ENCODE data around the gene CDK6.

DNA sequence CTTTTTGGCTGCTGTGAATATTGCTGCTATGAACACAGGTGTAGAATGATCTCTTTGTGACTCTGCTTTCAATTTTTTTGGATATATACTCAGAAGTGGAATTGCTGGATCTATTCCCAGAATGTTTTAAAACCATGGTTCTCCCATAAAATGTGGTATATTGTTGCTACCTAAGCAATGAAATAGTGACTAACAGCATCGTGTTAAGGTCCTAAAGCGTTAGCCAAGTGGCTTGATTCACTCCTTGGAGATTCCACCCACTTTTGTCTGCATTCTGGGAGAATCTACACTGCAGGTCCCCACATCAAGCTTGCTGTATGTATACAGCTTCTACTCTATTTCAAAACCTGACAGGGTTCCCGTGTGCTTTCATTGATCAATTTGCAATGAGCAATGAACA, 105.6 kb downstream of the CDK6 start:
- TF ChIP-seq, protein P1, sequence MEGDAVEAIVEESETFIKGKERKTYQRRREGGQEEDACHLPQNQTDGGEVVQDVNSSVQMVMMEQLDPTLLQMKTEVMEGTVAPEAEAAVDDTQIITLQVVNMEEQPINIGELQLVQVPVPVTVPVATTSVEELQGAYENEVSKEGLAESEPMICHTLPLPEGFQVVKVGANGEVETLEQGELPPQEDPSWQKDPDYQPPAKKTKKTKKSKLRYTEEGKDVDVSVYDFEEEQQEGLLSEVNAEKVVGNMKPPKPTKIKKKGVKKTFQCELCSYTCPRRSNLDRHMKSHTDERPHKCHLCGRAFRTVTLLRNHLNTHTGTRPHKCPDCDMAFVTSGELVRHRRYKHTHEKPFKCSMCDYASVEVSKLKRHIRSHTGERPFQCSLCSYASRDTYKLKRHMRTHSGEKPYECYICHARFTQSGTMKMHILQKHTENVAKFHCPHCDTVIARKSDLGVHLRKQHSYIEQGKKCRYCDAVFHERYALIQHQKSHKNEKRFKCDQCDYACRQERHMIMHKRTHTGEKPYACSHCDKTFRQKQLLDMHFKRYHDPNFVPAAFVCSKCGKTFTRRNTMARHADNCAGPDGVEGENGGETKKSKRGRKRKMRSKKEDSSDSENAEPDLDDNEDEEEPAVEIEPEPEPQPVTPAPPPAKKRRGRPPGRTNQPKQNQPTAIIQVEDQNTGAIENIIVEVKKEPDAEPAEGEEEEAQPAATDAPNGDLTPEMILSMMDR (IDR thresholded peaks at IDR 0.05; ENCODE audit: low read depth, low read length) = no peak
- TF ChIP-seq POLR2A (IDR thresholded peaks at IDR 0.05; ENCODE audit: extremely low read depth, insufficient read length) = no peak
- TF ChIP-seq MAX (IDR thresholded peaks at IDR 0.05; ENCODE audit: low read depth, low read length) = no peak

All from NB4 (cell line).